Effector memory CD4-positive, alpha-beta T cell (primary cell): ENCODE measurements around the gene CFAP77.

Source experiments
- DNase-seq, 3 donors: peaks; one replicate each; pipeline ENCODE4 v3.0.0-alpha.2; 2020
- H3K27ac ChIP-seq: 2 replicates; pipeline ENCODE4 v1.7.0; 2013; ENCODE audit warnings: mild to moderate bottlenecking, low read length, moderate library complexity; ENCODE audit not compliant: insufficient read depth, poor library complexity, severe bottlenecking
- H3K27me3 ChIP-seq: replicated peaks from 2 replicates; pipeline ENCODE4 v1.7.0; 2013; ENCODE audit warnings: mild to moderate bottlenecking, low read length; ENCODE audit not compliant: insufficient read depth, control insufficient read depth, poor library complexity, severe bottlenecking
- H3K36me3 ChIP-seq: 2 replicates; pipeline ENCODE4 v1.7.0; 2013; ENCODE audit warnings: mild to moderate bottlenecking, low read length, moderate library complexity; ENCODE audit not compliant: control insufficient read depth, insufficient read depth
- H3K4me1 ChIP-seq: 2 replicates; pipeline ENCODE4 v1.7.0; 2013; ENCODE audit warnings: low read length, mild to moderate bottlenecking; ENCODE audit not compliant: control insufficient read depth, insufficient read depth, poor library complexity, severe bottlenecking
- H3K4me3 ChIP-seq: 2 replicates; pipeline ENCODE4 v1.7.0; 2013; ENCODE audit warnings: low read length, low read depth, mild to moderate bottlenecking; ENCODE audit not compliant: insufficient read depth, poor library complexity, severe bottlenecking
- H3K9me3 ChIP-seq: 2 replicates; pipeline ENCODE4 v1.7.0; 2013; ENCODE audit warnings: mild to moderate bottlenecking, low read length, moderate library complexity; ENCODE audit not compliant: control insufficient read depth

The CFAP77 gene

DNA sequence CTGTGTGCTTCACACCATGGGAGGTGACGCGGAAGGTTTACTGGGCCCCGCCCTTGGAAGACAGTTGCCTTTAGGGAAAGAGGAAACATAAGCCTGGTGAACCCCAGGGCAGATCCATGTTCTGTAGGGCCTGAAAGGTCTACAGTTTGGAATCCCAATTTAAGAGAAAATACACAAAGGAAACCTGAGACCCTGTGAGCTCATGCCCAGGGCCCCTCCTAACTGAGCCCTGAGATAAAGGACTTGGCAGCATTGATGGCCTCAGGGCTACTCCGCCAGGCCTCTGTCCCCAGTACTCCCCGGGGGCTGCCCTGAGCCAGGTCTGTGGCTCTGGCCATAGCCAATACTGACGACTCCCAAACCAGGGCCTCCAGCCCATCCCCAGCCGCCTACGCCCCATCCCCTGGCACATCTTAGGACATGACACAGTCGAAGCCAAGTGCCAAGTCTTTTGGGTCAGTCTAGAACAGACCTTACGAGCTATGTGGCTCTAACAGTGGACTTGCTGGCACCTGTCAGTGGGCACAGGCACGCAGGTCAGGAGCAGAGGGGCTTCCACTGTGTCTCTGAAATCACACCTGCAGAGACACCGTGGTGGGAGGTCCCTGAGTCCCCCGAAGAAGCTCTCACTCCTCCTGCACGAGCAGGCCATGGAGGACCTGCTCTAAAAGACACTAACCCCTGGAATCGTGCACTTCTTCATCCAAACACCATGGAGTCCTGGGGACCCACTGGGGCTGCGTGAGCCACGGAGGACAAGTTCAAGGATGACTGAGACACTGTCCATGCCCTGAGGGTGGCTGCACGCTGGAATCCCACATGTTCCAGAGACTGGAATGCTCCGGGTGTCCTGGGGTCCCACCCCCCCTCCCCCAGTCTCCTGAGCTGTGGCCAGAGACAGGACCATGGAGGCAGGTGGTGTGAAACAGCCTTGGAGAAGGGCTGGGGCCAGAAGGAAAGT, 132.1 kb downstream of the CFAP77 start:
- Histone ChIP-seq H3K9me3 (no peaks in the 10 kb centered on the region), H3K36me3 (no peaks in the 10 kb centered on the region), H3K4me1 (no peaks in the 10 kb centered on the region), H3K27ac (no peak overlapping the region), H3K27me3 (peaks cover 9% of the 10 kb centered on the region), H3K4me3 (no peak overlapping the region)
- no peak for DNase-seq

DNA sequence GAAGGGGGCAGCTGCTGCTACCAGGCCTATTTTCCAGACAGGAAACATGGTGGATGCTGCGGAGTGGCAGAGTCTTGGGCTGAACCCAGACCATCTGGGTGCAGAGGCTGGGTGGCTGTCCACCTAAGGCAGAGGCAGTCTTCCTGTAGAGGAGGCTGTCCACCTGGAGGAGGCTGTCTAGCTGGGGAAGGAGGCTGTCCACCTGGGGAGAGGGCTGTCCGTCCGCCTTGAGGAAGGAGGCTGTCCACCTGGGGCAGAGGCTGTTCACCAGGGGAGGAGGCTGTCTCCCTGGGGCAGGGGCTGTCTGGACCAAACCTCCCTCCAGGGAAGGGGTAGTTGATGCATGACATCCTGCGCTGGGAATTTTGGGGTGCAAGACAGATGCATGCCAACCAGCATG, 133.2 kb downstream of the CFAP77 start:
- H3K4me3 ChIP-seq, result no peak overlapping the region
- no peak overlapping the region for H3K27ac ChIP-seq
- peaks cover 11% of the 10 kb centered on the region for H3K27me3 ChIP-seq
- no peak for DNase-seq
- H3K9me3 ChIP-seq, result no peaks in the 10 kb centered on the region
- H3K36me3 ChIP-seq, result no peaks in the 10 kb centered on the region
- no peaks in the 10 kb centered on the region for H3K4me1 ChIP-seq

DNA sequence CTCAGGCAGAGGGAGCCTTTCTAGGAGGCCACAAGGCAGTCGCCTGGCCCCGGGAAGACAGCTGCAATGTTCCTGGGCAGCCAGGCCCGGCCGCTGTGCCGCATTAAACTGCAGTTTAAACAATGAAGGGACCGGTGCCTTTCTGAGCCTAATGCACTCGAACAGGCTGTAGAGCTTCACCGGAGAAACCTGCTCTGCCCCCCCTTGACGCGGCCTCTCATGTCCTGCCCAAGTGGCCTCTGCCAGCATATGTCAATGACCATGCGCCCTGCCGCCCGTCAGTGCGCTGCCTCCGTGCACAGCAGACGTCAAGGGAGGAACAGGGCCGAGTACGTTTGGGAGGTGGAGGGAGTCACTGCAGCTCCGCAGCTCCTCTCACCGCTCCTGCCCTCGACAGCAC, 133.9 kb downstream of the CFAP77 start:
- Histone ChIP-seq H3K4me1 (no peaks in the 10 kb centered on the region), H3K4me3 (no peak overlapping the region), H3K27me3 (peaks cover 11% of the 10 kb centered on the region), H3K27ac (no peak overlapping the region), H3K9me3 (no peaks in the 10 kb centered on the region), H3K36me3 (no peaks in the 10 kb centered on the region)
- no peak for DNase-seq

DNA sequence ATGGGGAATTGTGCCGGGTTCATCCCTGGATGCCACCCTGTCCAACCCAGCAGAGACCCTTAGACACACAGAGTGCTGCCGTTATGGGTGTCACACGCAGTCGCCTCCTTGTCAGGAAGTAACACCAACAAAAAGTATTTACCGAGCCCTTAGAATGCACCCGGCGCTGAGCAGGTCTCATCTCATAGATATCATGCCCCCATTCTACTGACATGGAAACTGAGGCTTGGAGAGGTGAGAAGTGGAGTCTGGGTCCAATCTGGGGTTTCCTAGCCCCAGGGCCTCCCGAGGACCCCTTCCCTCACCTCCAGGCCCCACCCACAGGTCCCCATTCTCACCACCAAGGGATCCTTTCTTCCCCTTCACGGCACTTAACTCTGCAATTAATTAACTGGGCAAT, 135.6 kb downstream of the CFAP77 start:
- Histone ChIP-seq H3K27me3 (peaks cover 11% of the 10 kb centered on the region), H3K36me3 (no peaks in the 10 kb centered on the region), H3K4me1 (no peaks in the 10 kb centered on the region), H3K9me3 (no peaks in the 10 kb centered on the region), H3K27ac (no peak overlapping the region), H3K4me3 (no peak overlapping the region)
- DNase-seq, result no peak

DNA sequence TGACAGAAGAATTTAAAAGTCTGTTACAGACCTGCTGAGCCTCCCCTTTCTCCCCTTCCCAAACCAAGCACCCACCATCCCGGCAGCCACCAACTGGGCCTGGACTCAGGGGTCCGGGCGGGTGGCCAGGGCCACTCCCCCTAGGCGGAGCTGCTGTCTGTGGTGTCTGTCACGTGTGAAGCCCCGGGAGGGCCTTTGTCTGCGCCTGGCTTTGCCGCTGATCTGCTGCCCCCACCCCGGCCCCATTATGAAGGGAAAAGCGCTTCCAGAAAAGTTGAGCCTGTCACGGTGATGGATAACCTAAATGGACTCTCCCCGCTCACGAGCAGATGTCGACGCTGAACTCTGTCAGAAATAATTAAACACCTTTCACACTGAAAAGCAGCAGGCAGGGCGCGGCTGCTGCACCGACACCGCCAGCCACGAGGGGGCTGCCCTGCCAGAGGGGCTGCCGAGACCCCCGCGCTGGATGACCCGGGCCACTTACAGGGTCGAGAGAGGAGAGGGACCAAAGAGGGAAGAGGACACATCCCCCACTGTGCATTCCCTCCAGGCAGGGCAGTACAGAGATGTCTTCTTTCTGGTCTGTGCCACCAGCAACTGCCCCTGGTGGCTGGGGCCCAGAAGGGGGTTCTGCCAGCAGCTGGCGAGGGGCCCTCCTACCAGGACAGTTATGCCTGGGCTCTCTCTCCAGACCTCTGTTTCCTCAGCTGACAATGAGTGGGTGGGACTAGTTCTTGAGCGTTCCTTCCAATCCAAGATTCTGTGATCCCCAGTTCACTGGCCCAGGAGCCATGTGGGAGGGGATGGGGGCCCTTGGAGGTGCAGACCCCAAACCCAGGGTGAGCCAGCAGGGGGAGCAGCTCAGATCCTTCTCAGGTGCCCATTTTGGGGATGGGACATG, 136.4 kb downstream of the CFAP77 start:
- Histone ChIP-seq H3K4me1 (no peaks in the 10 kb centered on the region), H3K27ac (no peak overlapping the region), H3K36me3 (no peaks in the 10 kb centered on the region), H3K9me3 (no peaks in the 10 kb centered on the region), H3K4me3 (no peak overlapping the region), H3K27me3 (peaks cover 11% of the 10 kb centered on the region)
- DNase-seq, result no peak

DNA sequence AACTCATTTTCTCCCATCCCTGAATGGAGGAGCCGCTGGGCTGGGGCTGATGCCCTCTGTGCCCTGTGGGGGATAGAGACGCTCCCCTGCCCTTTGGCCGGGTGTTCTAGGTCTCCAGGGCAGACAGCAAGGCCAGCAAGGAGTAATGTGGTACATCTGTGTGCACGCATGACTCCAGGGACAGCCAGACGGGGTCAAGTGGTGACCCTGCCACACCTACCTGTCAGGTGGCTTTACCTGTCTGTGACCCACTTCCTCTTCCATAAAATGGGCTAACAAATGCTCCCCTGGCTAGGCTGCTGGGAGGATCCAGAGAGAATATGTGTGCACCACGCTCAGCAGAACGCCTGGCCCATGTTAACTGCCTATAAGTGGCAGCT, 137.0 kb downstream of the CFAP77 start:
- H3K27me3 ChIP-seq, result peaks cover 11% of the 10 kb centered on the region

DNA sequence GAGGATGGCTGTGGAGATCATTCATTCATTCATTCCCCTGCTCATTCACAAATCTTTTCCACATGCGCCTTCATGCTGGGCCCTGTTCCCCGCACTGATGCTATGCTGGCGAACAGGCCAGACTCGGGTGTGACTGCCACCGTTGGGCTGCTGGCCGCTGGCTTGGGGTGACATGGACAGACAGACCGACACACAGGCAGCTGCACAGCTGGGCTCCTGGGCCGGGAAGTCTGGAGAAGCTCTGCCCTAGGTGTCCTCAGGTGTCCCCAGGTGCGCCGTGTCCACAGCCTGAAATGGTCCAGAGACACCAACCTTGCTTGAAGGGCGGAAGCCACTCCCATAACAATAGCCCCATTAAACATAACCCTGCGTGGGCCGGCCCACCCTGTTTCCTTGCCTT, 137.4 kb downstream of the CFAP77 start:
- H3K27ac ChIP-seq, result no peak overlapping the region
- no peak for DNase-seq
- H3K4me1 ChIP-seq, result no peaks in the 10 kb centered on the region
- no peaks in the 10 kb centered on the region for H3K9me3 ChIP-seq
- H3K4me3 ChIP-seq, result no peak overlapping the region
- H3K27me3 ChIP-seq, result peaks cover 11% of the 10 kb centered on the region
- H3K36me3 ChIP-seq, result no peaks in the 10 kb centered on the region

More for the DNA sequence above, 137.0 kb downstream of the CFAP77 start:
- no peaks in the 10 kb centered on the region for H3K9me3 ChIP-seq
- H3K27ac ChIP-seq, result no peak overlapping the region
- DNase-seq, result no peak
- H3K4me3 ChIP-seq, result no peak overlapping the region
- no peaks in the 10 kb centered on the region for H3K36me3 ChIP-seq
- H3K4me1 ChIP-seq, result no peaks in the 10 kb centered on the region

DNA sequence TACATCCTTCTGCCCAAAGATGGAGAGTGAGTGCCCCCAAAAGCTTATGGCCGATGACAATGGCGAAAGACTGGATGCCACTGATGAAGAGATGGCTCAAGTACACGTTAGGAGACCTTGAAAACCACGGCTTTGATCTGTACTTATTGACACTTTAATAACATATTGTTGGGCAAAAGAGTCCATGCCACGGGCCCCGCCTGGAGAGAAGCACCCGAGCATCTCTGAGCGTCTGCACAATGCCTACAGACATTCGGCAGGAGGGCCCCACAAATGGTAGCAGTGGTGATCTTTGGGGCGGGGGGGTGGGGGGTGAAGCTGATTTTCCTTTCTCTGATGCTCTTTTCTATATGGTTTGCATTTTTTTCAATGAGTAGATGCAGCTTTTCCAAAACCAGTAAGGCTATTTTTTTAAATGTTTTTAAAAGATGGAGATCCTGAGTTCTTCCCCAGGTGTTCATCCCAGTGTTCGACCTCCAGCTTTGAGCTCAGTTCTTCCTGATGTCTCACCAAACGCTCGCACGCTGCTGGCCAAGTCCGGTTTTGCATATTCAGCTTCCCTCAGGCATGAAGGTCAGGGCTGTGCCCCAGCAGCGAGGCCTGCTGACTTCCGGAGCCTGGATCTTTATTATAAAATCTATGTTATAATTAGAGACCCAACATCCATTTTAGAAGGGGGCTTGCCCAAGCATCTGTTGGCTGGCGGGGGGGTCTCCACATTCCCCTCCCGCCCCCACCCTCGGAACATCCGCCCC, 138.1 kb downstream of the CFAP77 start:
- Histone ChIP-seq H3K4me3 (no peak overlapping the region), H3K27me3 (peaks cover 11% of the 10 kb centered on the region), H3K36me3 (no peaks in the 10 kb centered on the region), H3K4me1 (no peaks in the 10 kb centered on the region), H3K9me3 (no peaks in the 10 kb centered on the region), H3K27ac (no peak overlapping the region)
- DNase-seq, result no peak

DNA sequence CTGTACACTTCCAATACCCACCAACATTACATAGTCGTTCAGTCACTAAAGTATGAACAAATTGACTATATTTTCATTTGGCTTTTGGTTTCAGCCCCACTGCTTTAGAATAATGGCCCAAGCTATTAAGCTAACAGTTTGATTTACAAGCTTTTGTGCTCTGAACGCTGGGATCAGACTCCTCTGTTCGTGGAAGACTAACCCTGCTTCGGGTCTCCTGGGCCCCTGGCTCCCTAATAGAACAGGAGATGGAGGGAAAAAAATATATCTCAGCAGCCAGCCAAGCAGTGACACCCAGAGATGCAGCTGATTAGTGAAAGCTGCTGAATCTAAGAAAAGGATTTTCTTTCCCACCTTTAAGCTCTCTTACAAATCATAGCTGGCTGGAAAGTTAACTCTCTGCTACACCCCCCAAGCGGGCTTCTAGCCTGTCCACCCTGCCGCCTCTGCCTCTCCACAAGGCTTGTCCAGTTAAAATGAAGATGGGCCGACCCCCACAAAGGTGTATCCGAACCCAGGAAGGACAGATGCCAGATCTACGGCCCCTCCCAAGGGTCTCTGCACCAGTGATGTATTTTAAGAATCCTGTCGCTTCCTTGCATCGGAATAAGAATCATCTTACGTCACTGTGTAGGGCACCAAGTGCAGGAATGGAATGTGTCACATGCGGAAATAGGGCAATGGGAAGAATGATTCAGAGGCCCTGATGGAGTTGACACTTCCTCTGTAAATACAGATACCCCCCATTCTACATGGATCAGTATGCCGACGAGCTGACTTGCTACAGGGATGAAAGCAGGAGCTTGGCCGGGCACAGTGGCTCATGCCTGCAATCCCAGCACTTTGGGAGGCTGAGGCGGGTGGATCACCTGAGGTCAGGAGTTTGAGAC, 139.0 kb downstream of the CFAP77 start:
- Histone ChIP-seq H3K9me3 (no peaks in the 10 kb centered on the region), H3K4me3 (no peak overlapping the region), H3K27me3 (peaks cover 11% of the 10 kb centered on the region), H3K4me1 (no peaks in the 10 kb centered on the region), H3K36me3 (no peaks in the 10 kb centered on the region), H3K27ac (no peak overlapping the region)
- no peak for DNase-seq
